Measurements from ENCODE around the gene PPP1R26.
"Not testable (repeated sequence)": the region's sequence is repeated elsewhere in the genome, so short reads cannot be mapped to it uniquely, and the experiment has no call there.

Gene PPP1R26

GRCh38 chr9:135522137-135522877 is 42.7 kb downstream of the PPP1R26 start:
- DNase-seq, result no peak

GRCh38 chr9:135522931-135523330 is 43.3 kb downstream of the PPP1R26 start:
- no peak for DNase-seq

- no peak for DNase-seq
Observed at GRCh38 chr9:135523521-135524129, 44.0 kb downstream of the PPP1R26 start.

- DNase-seq, result no peak
Observed at GRCh38 chr9:135524130-135524861, 44.7 kb downstream of the PPP1R26 start.

GRCh38 chr9:135525241-135526088 is 45.9 kb downstream of the PPP1R26 start:
- no peak for DNase-seq

- DNase-seq, result no peak
Observed at GRCh38 chr9:135526089-135526729, 46.6 kb downstream of the PPP1R26 start.

- no peak for DNase-seq
Observed at GRCh38 chr9:135526730-135527571, 47.4 kb downstream of the PPP1R26 start.

GRCh38 chr9:135528842-135529435 is 49.4 kb downstream of the PPP1R26 start:
- DNase-seq, result not testable (repeated sequence)

GRCh38 chr9:135530146-135530545 is 50.6 kb downstream of the PPP1R26 start:
- DNase-seq, result no peak

GRCh38 chr9:135531096-135531495 is 51.5 kb downstream of the PPP1R26 start:
- no peak for DNase-seq

- DNase-seq, result no peak
Observed at GRCh38 chr9:135533113-135533512, 53.5 kb downstream of the PPP1R26 start.

- no peak for DNase-seq
Observed at GRCh38 chr9:135533674-135534073, 54.1 kb downstream of the PPP1R26 start.

- DNase-seq, result not testable (repeated sequence)
Observed at GRCh38 chr9:135534192-135534711, 54.7 kb downstream of the PPP1R26 start.

- DNase-seq, result not testable (repeated sequence)
Observed at GRCh38 chr9:135534826-135535225, 55.2 kb downstream of the PPP1R26 start.

GRCh38 chr9:135535631-135536030 is 56.0 kb downstream of the PPP1R26 start:
- DNase-seq, result not testable (repeated sequence)

- no peak for DNase-seq
Observed at GRCh38 chr9:135536216-135536615, 56.6 kb downstream of the PPP1R26 start.
